KMS-11 (cell line): ENCODE data around the gene SCFD2.
"Not testable (repeated sequence)": the region's sequence is repeated elsewhere in the genome, so short reads cannot be mapped to it uniquely, and the experiment has no call there.

Source experiments
- H2AFZ ChIP-seq: fragments of 200-600 bp; sonication (generic); 2 replicates; pipeline ENCODE4 v1.6.1; 2016; ENCODE audit warnings: antibody characterized with exemption, mixed run types, low read depth
- H3K27ac ChIP-seq: fragments of 200-600 bp; sonication (generic); 2 replicates; pipeline ENCODE4 v1.6.1; 2016; ENCODE audit warnings: mild to moderate bottlenecking, mixed run types
- H3K27me3 ChIP-seq: fragments of 200-600 bp; sonication (generic); 2 replicates; pipeline ENCODE4 v1.6.1; 2017; ENCODE audit warnings: mild to moderate bottlenecking, low read depth, mixed run types, moderate library complexity; ENCODE audit not compliant: insufficient read depth
- H3K36me3 ChIP-seq: fragments of 200-600 bp; sonication (generic); 2 replicates; pipeline ENCODE4 v1.6.1; 2017; ENCODE audit warnings: mild to moderate bottlenecking, mixed run types; ENCODE audit not compliant: insufficient read depth
- H3K4me1 ChIP-seq: fragments of 200-600 bp; sonication (generic); 2 replicates; pipeline ENCODE4 v1.6.1; 2016; ENCODE audit warnings: mild to moderate bottlenecking, low read depth, mixed run types; ENCODE audit not compliant: poor library complexity, severe bottlenecking
- H3K4me2 ChIP-seq: fragments of 200-600 bp; sonication (generic); 2 replicates; pipeline ENCODE4 v1.7.0; 2016; ENCODE audit warnings: mild to moderate bottlenecking, mixed run types
- H3K4me3 ChIP-seq: fragments of 200-600 bp; sonication (generic); IDR thresholded peaks from 2 replicates; pipeline ENCODE4 v1.6.1; 2017; ENCODE audit warnings: low read depth, low read length, mixed read lengths; ENCODE audit not compliant: insufficient read depth
- H3K79me2 ChIP-seq: fragments of 200-600 bp; sonication (generic); 2 replicates; pipeline ENCODE4 v1.6.1; 2016; ENCODE audit warnings: low read depth, mixed run types; ENCODE audit not compliant: insufficient read depth
- H3K9ac ChIP-seq: fragments of 200-600 bp; sonication (generic); 2 replicates; pipeline ENCODE4 v1.6.1; 2016; ENCODE audit warnings: mild to moderate bottlenecking, mixed run types
- H4K20me1 ChIP-seq: fragments of 200-600 bp; sonication (generic); 2 replicates; pipeline ENCODE4 v1.6.1; 2016; ENCODE audit warnings: mild to moderate bottlenecking, mixed run types; ENCODE audit not compliant: insufficient read depth
- TF ChIP-seq, protein P1 (sequence below): fragments of 200-600 bp; sonication (generic); conservative IDR thresholded peaks from 2 replicates; pipeline ENCODE4 v1.6.1; 2017; ENCODE audit warnings: low read depth, mild to moderate bottlenecking, antibody characterized with exemption, low read length, moderate library complexity, mixed read lengths

Gene SCFD2

DNA sequence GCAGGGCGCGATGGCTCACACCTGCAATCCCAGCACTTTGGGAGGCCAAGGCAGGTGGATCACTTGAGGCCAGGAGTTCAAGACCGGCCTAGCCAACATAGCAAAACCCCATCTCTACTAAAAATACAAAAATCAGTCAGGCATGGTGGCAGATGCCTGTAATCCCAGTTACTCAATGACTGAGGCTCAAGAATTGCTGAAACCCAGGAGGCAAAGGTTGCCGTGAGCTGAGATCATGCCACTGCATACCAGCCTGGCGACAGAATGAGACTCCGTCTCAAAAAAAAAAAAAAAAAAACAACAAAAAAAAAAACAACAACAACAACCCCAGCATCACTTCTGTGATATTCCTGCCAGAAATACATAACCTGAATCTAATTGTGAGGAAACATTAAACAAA is 30.9 kb downstream of the SCFD2 start:
- not testable (repeated sequence) for H3K4me2 ChIP-seq, H4K20me1 ChIP-seq, H3K27ac ChIP-seq, H3K4me1 ChIP-seq, H3K27me3 ChIP-seq, H3K9ac ChIP-seq, H3K36me3 ChIP-seq, H3K4me3 ChIP-seq, H2AFZ ChIP-seq
- peaks cover 19% of the 10 kb centered on the region; the same call in 1 of the 2 replicates for H3K79me2 ChIP-seq

GRCh38 chr4:53326535-53326934 is 39.3 kb downstream of the SCFD2 start:
- H3K36me3 ChIP-seq = no peaks in the 10 kb centered on the region
- H3K79me2 ChIP-seq = peaks cover 8% of the 10 kb centered on the region; the same call in 1 of the 2 replicates
- H3K4me1 ChIP-seq = no peaks in the 10 kb centered on the region
- no peak overlapping the region for H3K9ac ChIP-seq
- H3K4me3 ChIP-seq = no peak overlapping the region
- no peaks in the 10 kb centered on the region for H3K27me3 ChIP-seq
- no peak overlapping the region for H3K27ac ChIP-seq
- no peak overlapping the region for H2AFZ ChIP-seq
- no peak overlapping the region for H3K4me2 ChIP-seq
- TF ChIP-seq, protein P1, sequence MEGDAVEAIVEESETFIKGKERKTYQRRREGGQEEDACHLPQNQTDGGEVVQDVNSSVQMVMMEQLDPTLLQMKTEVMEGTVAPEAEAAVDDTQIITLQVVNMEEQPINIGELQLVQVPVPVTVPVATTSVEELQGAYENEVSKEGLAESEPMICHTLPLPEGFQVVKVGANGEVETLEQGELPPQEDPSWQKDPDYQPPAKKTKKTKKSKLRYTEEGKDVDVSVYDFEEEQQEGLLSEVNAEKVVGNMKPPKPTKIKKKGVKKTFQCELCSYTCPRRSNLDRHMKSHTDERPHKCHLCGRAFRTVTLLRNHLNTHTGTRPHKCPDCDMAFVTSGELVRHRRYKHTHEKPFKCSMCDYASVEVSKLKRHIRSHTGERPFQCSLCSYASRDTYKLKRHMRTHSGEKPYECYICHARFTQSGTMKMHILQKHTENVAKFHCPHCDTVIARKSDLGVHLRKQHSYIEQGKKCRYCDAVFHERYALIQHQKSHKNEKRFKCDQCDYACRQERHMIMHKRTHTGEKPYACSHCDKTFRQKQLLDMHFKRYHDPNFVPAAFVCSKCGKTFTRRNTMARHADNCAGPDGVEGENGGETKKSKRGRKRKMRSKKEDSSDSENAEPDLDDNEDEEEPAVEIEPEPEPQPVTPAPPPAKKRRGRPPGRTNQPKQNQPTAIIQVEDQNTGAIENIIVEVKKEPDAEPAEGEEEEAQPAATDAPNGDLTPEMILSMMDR = no peak
- no peaks in the 10 kb centered on the region for H4K20me1 ChIP-seq

GRCh38 chr4:53322696-53323095 is 43.2 kb downstream of the SCFD2 start:
- Histone ChIP-seq H3K4me3 (no peak overlapping the region), H2AFZ (no peak overlapping the region), H3K79me2 (peaks cover 11% of the 10 kb centered on the region; the same call in 1 of the 2 replicates), H3K36me3 (no peaks in the 10 kb centered on the region), H3K4me2 (no peak overlapping the region), H4K20me1 (no peaks in the 10 kb centered on the region), H3K9ac (no peak overlapping the region), H3K4me1 (no peaks in the 10 kb centered on the region), H3K27me3 (no peaks in the 10 kb centered on the region), H3K27ac (no peak overlapping the region)
- TF ChIP-seq, protein P1 = no peak

DNA sequence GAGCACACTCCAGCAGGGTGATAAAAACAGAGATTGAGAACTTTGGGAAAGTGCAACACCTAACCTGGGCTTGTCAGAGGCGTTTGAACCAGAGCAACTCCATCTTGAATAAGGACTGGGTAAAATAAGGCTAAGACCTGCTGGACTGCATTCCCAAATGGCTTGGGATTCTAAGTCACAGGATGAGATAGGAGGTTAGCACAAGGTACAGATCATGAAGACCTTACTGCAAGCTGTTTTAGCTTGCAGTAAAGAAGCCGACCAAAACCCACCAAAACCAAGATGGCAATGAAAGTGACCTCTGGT is 43.9 kb downstream of the SCFD2 start:
- no peak overlapping the region for H3K4me3 ChIP-seq
- H3K4me2 ChIP-seq = no peak overlapping the region
- TF ChIP-seq, protein P1 = no peak
- no peaks in the 10 kb centered on the region for H3K4me1 ChIP-seq
- H3K27ac ChIP-seq = no peak overlapping the region
- H3K27me3 ChIP-seq = no peaks in the 10 kb centered on the region
- peaks cover 11% of the 10 kb centered on the region; the same call in 1 of the 2 replicates for H3K79me2 ChIP-seq
- H4K20me1 ChIP-seq = no peaks in the 10 kb centered on the region
- H2AFZ ChIP-seq = no peak overlapping the region
- no peak overlapping the region for H3K9ac ChIP-seq
- H3K36me3 ChIP-seq = no peaks in the 10 kb centered on the region

- H3K27ac ChIP-seq = no peak overlapping the region
Observed at GRCh38 chr4:53321151-53321983, 44.5 kb downstream of the SCFD2 start.

More at GRCh38 chr4:53321151-53321983, 44.5 kb downstream of the SCFD2 start:
- Histone ChIP-seq H3K9ac (no peak overlapping the region), H3K4me1 (no peaks in the 10 kb centered on the region), H3K4me2 (no peak overlapping the region), H3K36me3 (no peaks in the 10 kb centered on the region), H2AFZ (no peak overlapping the region), H3K27me3 (no peaks in the 10 kb centered on the region), H4K20me1 (no peaks in the 10 kb centered on the region), H3K79me2 (peaks cover 9% of the 10 kb centered on the region; the same call in 1 of the 2 replicates), H3K4me3 (no peak overlapping the region)
- TF ChIP-seq, protein P1 = no peak
